ENCODE results near the gene CCDC197.
A peak's percentile ranks its signal among the peaks of the same experiment; 100 is the strongest.

The CCDC197 gene

GRCh38 chr14:93978735-93979134, 18.4 kb upstream of the CCDC197 start:
- peak; percentile 3 for ATAC-seq
- no peak for DNase-seq
- Mint-ChIP-seq H3K27ac (peak overlapping the region; percentile 98), H3K9me3 (peaks cover 14% of the 10 kb centered on the region), H3K27me3 (peaks cover 18% of the 10 kb centered on the region), H3K36me3 (ENCODE audit: low read depth) (peaks cover 32% of the 10 kb centered on the region), H3K4me3 (peak overlapping the region; percentile 67), H3K4me1 (peaks cover 71% of the 10 kb centered on the region)

GRCh38 chr14:93980456-93981201, 16.5 kb upstream of the CCDC197 start:
- Mint-ChIP-seq H3K9me3 (peaks cover 13% of the 10 kb centered on the region), H3K27me3 (peaks cover 13% of the 10 kb centered on the region), H3K4me3 (no peak overlapping the region), H3K36me3 (ENCODE audit: low read depth) (peaks cover 29% of the 10 kb centered on the region), H3K27ac (peak overlapping the region; percentile 56), H3K4me1 (peaks cover 60% of the 10 kb centered on the region)
- DNase-seq = no peak
- ATAC-seq = no peak

- peaks cover 6% of the 10 kb centered on the region for H3K9me3 Mint-ChIP-seq
- H3K36me3 Mint-ChIP-seq (ENCODE audit: low read depth) = peaks cover 24% of the 10 kb centered on the region
- peak overlapping the region; percentile 22 for H3K27ac Mint-ChIP-seq
- H3K4me3 Mint-ChIP-seq = no peak overlapping the region
- peaks cover 9% of the 10 kb centered on the region for H3K27me3 Mint-ChIP-seq
- DNase-seq (no peak), ATAC-seq (no peak)
- H3K4me1 Mint-ChIP-seq = peaks cover 50% of the 10 kb centered on the region
Measured at GRCh38 chr14:93981316-93982229, 15.5 kb upstream of the CCDC197 start.

- ATAC-seq (no peak), DNase-seq (no peak)
- no peak overlapping the region for H3K27ac Mint-ChIP-seq
- no peak overlapping the region for H3K4me3 Mint-ChIP-seq
- peaks cover 15% of the 10 kb centered on the region for H3K36me3 Mint-ChIP-seq (ENCODE audit: low read depth)
- peaks cover 42% of the 10 kb centered on the region for H3K4me1 Mint-ChIP-seq
- H3K27me3 Mint-ChIP-seq = peaks cover 12% of the 10 kb centered on the region
- H3K9me3 Mint-ChIP-seq = no peaks in the 10 kb centered on the region
Measured at GRCh38 chr14:93982230-93983007, 14.7 kb upstream of the CCDC197 start.

GRCh38 chr14:93984070-93984469, 13.0 kb upstream of the CCDC197 start:
- H3K4me1 Mint-ChIP-seq = peaks cover 25% of the 10 kb centered on the region
- H3K9me3 Mint-ChIP-seq = no peaks in the 10 kb centered on the region
- no peak for DNase-seq
- H3K27me3 Mint-ChIP-seq = peaks cover 6% of the 10 kb centered on the region
- no peak overlapping the region for H3K4me3 Mint-ChIP-seq
- no peak overlapping the region for H3K27ac Mint-ChIP-seq
- ATAC-seq = peak; percentile 60
- peaks cover 7% of the 10 kb centered on the region for H3K36me3 Mint-ChIP-seq (ENCODE audit: low read depth)

GRCh38 chr14:93984987-93985410, 12.1 kb upstream of the CCDC197 start:
- H3K36me3 Mint-ChIP-seq (ENCODE audit: low read depth) = peaks cover 3% of the 10 kb centered on the region
- H3K4me1 Mint-ChIP-seq = peaks cover 20% of the 10 kb centered on the region
- DNase-seq = no peak
- no peak overlapping the region for H3K27ac Mint-ChIP-seq
- H3K27me3 Mint-ChIP-seq = peaks cover 6% of the 10 kb centered on the region
- H3K4me3 Mint-ChIP-seq = no peak overlapping the region
- ATAC-seq = no peak
- no peaks in the 10 kb centered on the region for H3K9me3 Mint-ChIP-seq

GRCh38 chr14:93986955-93987354, 10.1 kb upstream of the CCDC197 start:
- DNase-seq (no peak), ATAC-seq (no peak)
- Mint-ChIP-seq H3K4me1 (peaks cover 19% of the 10 kb centered on the region), H3K27ac (no peak overlapping the region), H3K9me3 (no peaks in the 10 kb centered on the region), H3K27me3 (peaks cover 6% of the 10 kb centered on the region), H3K36me3 (ENCODE audit: low read depth) (no peaks in the 10 kb centered on the region), H3K4me3 (no peak overlapping the region)

- DNase-seq (no peak), ATAC-seq (no peak)
- Mint-ChIP-seq H3K27ac (no peak overlapping the region), H3K27me3 (peaks cover 6% of the 10 kb centered on the region), H3K4me3 (no peak overlapping the region), H3K9me3 (no peaks in the 10 kb centered on the region), H3K4me1 (peaks cover 19% of the 10 kb centered on the region), H3K36me3 (ENCODE audit: low read depth) (no peaks in the 10 kb centered on the region)
Measured at GRCh38 chr14:93987376-93987775, 9.7 kb upstream of the CCDC197 start.

GRCh38 chr14:93987815-93988476, 9.2 kb upstream of the CCDC197 start:
- Mint-ChIP-seq H3K27ac (no peak overlapping the region), H3K27me3 (peaks cover 6% of the 10 kb centered on the region), H3K9me3 (no peaks in the 10 kb centered on the region), H3K4me1 (peaks cover 19% of the 10 kb centered on the region), H3K36me3 (ENCODE audit: low read depth) (no peaks in the 10 kb centered on the region), H3K4me3 (no peak overlapping the region)
- ATAC-seq (no peak), DNase-seq (no peak)

- H3K9me3 Mint-ChIP-seq = no peaks in the 10 kb centered on the region
- ATAC-seq = no peak
- peaks cover 30% of the 10 kb centered on the region for H3K4me1 Mint-ChIP-seq
- H3K4me3 Mint-ChIP-seq = no peak overlapping the region
- no peak overlapping the region for H3K27ac Mint-ChIP-seq
- no peaks in the 10 kb centered on the region for H3K36me3 Mint-ChIP-seq (ENCODE audit: low read depth)
- no peak for DNase-seq
- peaks cover 6% of the 10 kb centered on the region for H3K27me3 Mint-ChIP-seq
Measured at GRCh38 chr14:93989939-93990338, 7.2 kb upstream of the CCDC197 start.

GRCh38 chr14:93991212-93991611, 5.9 kb upstream of the CCDC197 start:
- Mint-ChIP-seq H3K4me3 (no peak overlapping the region), H3K4me1 (peaks cover 42% of the 10 kb centered on the region), H3K9me3 (no peaks in the 10 kb centered on the region), H3K27ac (no peak overlapping the region), H3K36me3 (ENCODE audit: low read depth) (no peaks in the 10 kb centered on the region), H3K27me3 (peaks cover 4% of the 10 kb centered on the region)
- no peak for ATAC-seq
- DNase-seq = no peak

- Mint-ChIP-seq H3K4me1 (peaks cover 42% of the 10 kb centered on the region), H3K27ac (no peak overlapping the region), H3K9me3 (no peaks in the 10 kb centered on the region), H3K27me3 (peaks cover 2% of the 10 kb centered on the region), H3K4me3 (no peak overlapping the region), H3K36me3 (ENCODE audit: low read depth) (no peaks in the 10 kb centered on the region)
- ATAC-seq = no peak
- no peak for DNase-seq
Measured at GRCh38 chr14:93991649-93992048, 5.5 kb upstream of the CCDC197 start.

GRCh38 chr14:93993382-93993781, 3.7 kb upstream of the CCDC197 start:
- peaks cover 58% of the 10 kb centered on the region for H3K4me1 Mint-ChIP-seq
- no peak for DNase-seq
- no peak overlapping the region for H3K27ac Mint-ChIP-seq
- no peak for ATAC-seq
- no peaks in the 10 kb centered on the region for H3K36me3 Mint-ChIP-seq (ENCODE audit: low read depth)
- H3K27me3 Mint-ChIP-seq = peaks cover 3% of the 10 kb centered on the region
- no peak overlapping the region for H3K4me3 Mint-ChIP-seq
- H3K9me3 Mint-ChIP-seq = no peaks in the 10 kb centered on the region

Data from activated naive CD8-positive, alpha-beta T cell treated with anti-CD3 and anti-CD28 coated beads, Interleukin-2, amount 50 U/mL, for 24 hours (primary cell).